Nephron (organoid): ENCODE measurements around the gene HDAC9.

Source experiments
- H3K27ac Mint-ChIP-seq, 3 experiments: 2 replicates each; pipeline ENCODE4 v1.8.0; 2020; ENCODE audit warnings: mixed read lengths in 3 of 3, mild to moderate bottlenecking in 2 of 3, moderate library complexity in 1 of 3
- H3K27me3 Mint-ChIP-seq: 2 replicates; pipeline ENCODE4 v1.8.0; 2021; ENCODE audit warnings: low read depth, mild to moderate bottlenecking, moderate library complexity, mixed read lengths
- H3K36me3 Mint-ChIP-seq: 2 replicates; pipeline ENCODE4 v1.8.0; 2020; ENCODE audit warnings: low read depth, mixed read lengths
- H3K4me1 Mint-ChIP-seq: 2 replicates; pipeline ENCODE4 v1.8.0; 2020; ENCODE audit warnings: mixed read lengths
- H3K4me3 Mint-ChIP-seq, 3 experiments: 2 replicates each; pipeline ENCODE4 v1.8.0; 2020; ENCODE audit warnings: mild to moderate bottlenecking in 3 of 3, mixed read lengths in 3 of 3, moderate library complexity in 2 of 3
- H3K9me3 Mint-ChIP-seq: 2 replicates; pipeline ENCODE4 v1.8.0; 2020; ENCODE audit warnings: mixed read lengths
- TF ChIP-seq, protein P1 (sequence below), 3 experiments: fragments of 200-600 bp; sonication (generic); IDR thresholded peaks; one replicate each; pipeline ENCODE4 v1.5.0; 2021; ENCODE audit warnings: antibody characterized with exemption in 3 of 3; ENCODE audit not compliant: unreplicated experiment in 3 of 3

Gene HDAC9

DNA sequence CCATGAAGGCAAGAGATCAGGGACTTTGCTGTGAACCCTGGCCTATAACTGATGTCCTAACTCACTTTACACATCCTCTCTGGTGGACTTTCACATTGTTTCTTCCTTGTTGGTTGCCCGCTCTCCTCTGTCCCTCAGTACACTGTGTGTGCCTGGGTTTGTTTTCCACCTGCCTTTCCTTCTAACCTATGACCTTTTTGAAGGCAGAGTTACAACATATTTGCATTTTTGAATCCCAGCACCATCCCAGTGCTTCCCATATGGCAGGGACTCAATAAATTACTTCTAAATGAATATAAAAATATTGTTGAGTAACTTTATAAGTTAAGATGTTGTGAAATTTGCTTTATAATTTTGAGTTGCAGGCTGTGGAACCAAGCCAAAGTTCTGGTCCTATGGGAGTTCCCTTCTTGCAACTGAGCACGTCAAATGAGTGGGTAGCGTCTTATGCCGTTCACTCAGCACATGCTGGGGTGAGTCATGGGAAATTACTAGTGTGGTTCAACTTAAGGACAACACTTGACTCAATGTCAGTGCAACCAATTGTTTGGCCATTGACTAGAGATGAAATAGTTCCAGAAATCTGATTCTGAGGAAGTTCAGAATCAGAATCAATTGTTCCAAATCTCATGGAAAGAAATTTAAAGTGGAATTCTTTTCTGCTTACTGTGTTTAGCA, 370.9 kb downstream of the HDAC9 start:
- H3K4me1 Mint-ChIP-seq = peaks cover 11% of the 10 kb centered on the region
- no peaks in the 10 kb centered on the region for H3K36me3 Mint-ChIP-seq
- TF ChIP-seq, protein P1, sequence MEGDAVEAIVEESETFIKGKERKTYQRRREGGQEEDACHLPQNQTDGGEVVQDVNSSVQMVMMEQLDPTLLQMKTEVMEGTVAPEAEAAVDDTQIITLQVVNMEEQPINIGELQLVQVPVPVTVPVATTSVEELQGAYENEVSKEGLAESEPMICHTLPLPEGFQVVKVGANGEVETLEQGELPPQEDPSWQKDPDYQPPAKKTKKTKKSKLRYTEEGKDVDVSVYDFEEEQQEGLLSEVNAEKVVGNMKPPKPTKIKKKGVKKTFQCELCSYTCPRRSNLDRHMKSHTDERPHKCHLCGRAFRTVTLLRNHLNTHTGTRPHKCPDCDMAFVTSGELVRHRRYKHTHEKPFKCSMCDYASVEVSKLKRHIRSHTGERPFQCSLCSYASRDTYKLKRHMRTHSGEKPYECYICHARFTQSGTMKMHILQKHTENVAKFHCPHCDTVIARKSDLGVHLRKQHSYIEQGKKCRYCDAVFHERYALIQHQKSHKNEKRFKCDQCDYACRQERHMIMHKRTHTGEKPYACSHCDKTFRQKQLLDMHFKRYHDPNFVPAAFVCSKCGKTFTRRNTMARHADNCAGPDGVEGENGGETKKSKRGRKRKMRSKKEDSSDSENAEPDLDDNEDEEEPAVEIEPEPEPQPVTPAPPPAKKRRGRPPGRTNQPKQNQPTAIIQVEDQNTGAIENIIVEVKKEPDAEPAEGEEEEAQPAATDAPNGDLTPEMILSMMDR (IDR thresholded peaks at IDR 0.05; ENCODE audit: unreplicated experiment in 3 of 3) = no peak
- H3K27ac Mint-ChIP-seq = no peak overlapping the region
- H3K27me3 Mint-ChIP-seq = peaks cover 5% of the 10 kb centered on the region
- no peaks in the 10 kb centered on the region for H3K9me3 Mint-ChIP-seq
- no peak overlapping the region for H3K4me3 Mint-ChIP-seq

DNA sequence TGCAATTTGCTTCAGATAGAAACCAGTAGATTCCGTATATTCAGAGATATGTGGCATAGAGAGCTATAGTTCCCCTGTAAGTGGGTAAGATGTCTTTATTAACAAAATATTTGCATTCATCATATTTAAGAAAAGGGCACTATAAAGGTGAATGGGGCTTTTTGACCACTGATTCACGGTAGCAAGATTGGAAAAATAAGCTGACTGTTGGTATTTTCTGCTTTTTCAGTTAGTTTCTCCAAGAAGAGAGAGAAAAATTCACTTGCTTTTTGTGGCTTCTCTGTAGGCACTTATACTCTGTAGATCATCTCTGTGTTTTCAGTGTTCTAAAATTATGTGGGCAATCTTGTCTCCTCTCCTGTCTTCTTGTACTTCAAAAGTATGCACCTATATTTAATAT, 376.8 kb downstream of the HDAC9 start:
- Mint-ChIP-seq H3K36me3 (no peaks in the 10 kb centered on the region), H3K9me3 (no peaks in the 10 kb centered on the region), H3K4me1 (no peaks in the 10 kb centered on the region), H3K4me3 (no peak overlapping the region), H3K27ac (no peak overlapping the region), H3K27me3 (no peaks in the 10 kb centered on the region)
- TF ChIP-seq, protein P1 (IDR thresholded peaks at IDR 0.05; ENCODE audit: unreplicated experiment in 3 of 3) = no peak

DNA sequence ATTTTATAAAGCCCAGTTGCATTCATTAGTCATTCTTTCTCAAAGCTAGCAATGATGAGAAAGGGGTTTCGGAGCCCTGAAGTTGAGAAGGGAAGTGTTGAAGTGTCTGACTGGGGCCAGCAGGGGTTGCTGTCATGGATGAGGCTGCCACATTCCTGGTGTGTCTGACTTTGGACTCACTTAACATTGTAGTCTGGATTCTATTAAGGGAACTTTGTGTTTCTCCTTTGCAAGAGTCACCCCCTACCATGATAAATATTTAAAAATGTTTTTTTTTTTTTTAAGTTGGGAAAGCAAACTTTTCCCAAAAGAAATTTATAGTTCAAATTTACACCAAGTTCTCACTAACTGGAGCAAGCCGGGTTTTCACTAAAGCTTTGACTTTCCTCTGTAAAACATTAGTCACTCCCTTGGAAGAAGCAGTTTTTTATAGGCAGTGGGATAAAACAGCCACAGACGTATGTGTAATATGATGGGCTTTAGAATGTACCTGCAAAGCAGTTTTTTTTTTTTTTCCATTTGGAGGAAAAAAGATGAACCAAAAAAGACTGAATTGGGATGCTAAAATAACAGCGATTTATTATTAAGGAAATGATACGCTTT, 378.3 kb downstream of the HDAC9 start:
- Mint-ChIP-seq H3K4me3 (no peak overlapping the region), H3K9me3 (peaks cover 3% of the 10 kb centered on the region), H3K27ac (no peak overlapping the region), H3K36me3 (no peaks in the 10 kb centered on the region), H3K4me1 (no peaks in the 10 kb centered on the region), H3K27me3 (no peaks in the 10 kb centered on the region)
- TF ChIP-seq, protein P1 (IDR thresholded peaks at IDR 0.05; ENCODE audit: unreplicated experiment in 3 of 3) = peak in 2 of 3 experiments; percentile 17 to 45

DNA sequence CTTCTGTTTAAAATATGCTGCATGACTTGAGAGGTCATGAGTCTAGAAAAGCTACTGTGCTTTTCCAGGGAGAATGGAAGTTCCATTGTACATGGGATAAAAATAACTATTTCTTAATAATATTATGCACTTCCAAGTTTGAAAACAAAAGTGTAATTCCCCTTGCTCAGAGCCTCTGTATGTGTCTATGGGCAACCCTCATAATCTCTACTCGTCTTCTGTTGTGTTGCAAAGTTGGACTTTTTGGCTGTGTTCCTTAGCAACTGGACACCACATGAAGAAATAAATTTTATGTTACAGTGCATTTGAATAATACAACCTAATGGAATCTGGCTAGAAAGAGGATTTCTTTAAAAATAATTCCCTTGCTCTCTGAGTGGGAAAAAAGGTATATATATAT, 379.3 kb downstream of the HDAC9 start:
- TF ChIP-seq, protein P1 (IDR thresholded peaks at IDR 0.05; ENCODE audit: unreplicated experiment in 3 of 3) = no peak
- Mint-ChIP-seq H3K4me3 (no peak overlapping the region), H3K27me3 (no peaks in the 10 kb centered on the region), H3K9me3 (peaks cover 12% of the 10 kb centered on the region), H3K36me3 (no peaks in the 10 kb centered on the region), H3K27ac (no peak overlapping the region), H3K4me1 (no peaks in the 10 kb centered on the region)

DNA sequence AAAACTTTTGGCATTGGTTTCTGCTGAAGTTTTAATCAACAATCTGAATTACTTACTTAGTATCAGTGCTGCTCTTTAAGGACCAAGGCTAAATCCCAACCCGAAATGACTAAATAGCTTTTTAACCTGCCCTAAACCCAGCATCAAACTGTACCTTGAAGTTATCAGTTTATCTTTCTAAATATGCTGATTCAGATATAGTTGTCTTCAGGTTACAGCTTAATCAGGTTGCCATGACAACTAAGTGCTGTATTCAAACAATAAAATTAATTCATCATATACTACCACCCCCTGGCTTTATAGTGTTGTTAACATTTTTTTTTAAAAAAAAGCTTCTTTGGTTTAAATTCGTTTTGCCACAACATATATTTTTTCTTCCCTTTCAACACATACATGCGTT, 382.3 kb downstream of the HDAC9 start:
- no peaks in the 10 kb centered on the region for H3K36me3 Mint-ChIP-seq
- H3K4me3 Mint-ChIP-seq = no peak overlapping the region
- H3K27me3 Mint-ChIP-seq = no peaks in the 10 kb centered on the region
- H3K9me3 Mint-ChIP-seq = peaks cover 12% of the 10 kb centered on the region
- H3K27ac Mint-ChIP-seq = no peak overlapping the region
- H3K4me1 Mint-ChIP-seq = no peaks in the 10 kb centered on the region
- TF ChIP-seq, protein P1 (IDR thresholded peaks at IDR 0.05; ENCODE audit: unreplicated experiment in 3 of 3) = no peak

DNA sequence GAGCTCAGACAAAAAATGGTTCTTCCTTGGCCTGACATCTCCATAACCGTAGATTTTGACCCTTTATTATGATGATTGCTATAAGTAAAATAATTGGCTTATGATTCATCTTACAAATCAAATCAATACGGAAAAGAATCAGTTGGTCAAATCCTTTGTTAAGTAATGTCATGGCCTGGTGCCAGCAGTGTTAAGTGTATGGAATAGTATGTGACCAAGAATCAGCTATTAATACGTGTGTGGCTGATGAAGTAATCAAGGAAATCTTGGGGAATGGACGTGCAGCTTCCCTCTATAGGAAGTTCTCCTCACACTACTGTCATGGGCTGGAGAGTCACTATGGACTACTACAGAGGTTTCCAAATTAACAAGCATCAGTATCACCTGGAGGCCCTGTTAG, 391.3 kb downstream of the HDAC9 start:
- no peaks in the 10 kb centered on the region for H3K9me3 Mint-ChIP-seq
- TF ChIP-seq, protein P1 (IDR thresholded peaks at IDR 0.05; ENCODE audit: unreplicated experiment in 3 of 3) = no peak
- H3K36me3 Mint-ChIP-seq = no peaks in the 10 kb centered on the region
- H3K27me3 Mint-ChIP-seq = no peaks in the 10 kb centered on the region
- H3K4me1 Mint-ChIP-seq = peaks cover 10% of the 10 kb centered on the region
- H3K4me3 Mint-ChIP-seq = no peak overlapping the region
- no peak overlapping the region for H3K27ac Mint-ChIP-seq
